Stimulated activated CD8-positive, alpha-beta memory T cell treated with anti-CD3 and anti-CD28 coated beads, Interleukin-7, amount 100 ng/mL, for 4 hours (primary cell): ENCODE results near the gene PARP6.
A peak's percentile ranks its signal among the peaks of the same experiment; 100 is the strongest.

Source experiments
- DNase-seq, 2 donors: peaks; one replicate each; pipeline ENCODE4 v3.0.0-alpha.2; 2020; ENCODE audit warnings: low read depth in 2 of 2

Gene PARP6

DNA sequence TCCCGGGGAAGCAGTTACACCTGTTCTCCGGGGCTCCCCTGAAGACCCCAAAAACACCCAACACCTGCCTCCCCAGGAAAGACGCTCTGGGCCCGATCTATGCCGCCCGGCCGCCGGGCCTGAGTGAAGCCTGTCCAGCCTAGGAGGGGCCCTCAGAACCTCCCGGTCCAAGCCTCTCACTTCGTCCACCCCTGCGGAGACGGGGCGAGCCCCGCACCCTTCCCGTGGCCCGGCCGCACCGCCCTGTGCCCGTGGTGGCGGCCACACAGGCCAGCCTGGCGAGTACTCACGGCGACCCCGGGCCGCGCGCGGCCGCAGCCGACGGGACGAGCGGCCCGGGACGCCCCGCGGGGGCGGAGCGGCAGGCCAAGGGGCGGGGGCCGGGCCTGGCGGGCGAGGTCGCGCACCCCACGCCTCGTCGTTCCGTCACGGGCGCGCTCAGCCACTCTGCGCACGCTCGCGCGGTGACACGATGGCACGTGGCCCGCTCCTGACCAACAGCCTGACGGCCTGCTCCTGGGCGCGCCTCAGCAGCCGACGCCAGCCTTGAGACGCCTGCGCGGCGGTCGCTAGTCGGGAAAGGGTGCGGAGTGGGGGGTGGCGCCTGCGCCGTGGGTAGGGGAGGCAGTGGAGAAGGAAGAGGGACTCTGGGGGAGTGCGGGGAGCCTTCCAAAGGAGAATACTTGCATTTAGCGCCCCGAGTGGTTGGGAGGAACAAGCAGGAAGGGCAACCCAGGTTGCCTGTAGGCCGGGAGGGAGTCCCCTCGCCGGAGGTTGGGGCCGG is at the start of gene PARP6:
PARP6 (minus strand) TSS at position 342 of the 784 bp plus-strand sequence. CDS start 5,077 bp downstream, outside the sequence.
- peak; percentile 98 to 99 for DNase-seq

GRCh38 chr15:72319985-72320671 is 47.8 kb upstream of the PARP6 start, which contains the start of gene CELF6:
Gene CELF6, minus strand, starts transcription at chr15:72320157. Its CDS starts 283 bp downstream, at chr15:72319874.
- DNase-seq = peak; percentile 64 to 77

- peak in 1 of 2 donors; percentile 23 for DNase-seq
These were observed 47.1 kb upstream of the PARP6 start for GRCh38 chr15:72319360-72319984.

DNA sequence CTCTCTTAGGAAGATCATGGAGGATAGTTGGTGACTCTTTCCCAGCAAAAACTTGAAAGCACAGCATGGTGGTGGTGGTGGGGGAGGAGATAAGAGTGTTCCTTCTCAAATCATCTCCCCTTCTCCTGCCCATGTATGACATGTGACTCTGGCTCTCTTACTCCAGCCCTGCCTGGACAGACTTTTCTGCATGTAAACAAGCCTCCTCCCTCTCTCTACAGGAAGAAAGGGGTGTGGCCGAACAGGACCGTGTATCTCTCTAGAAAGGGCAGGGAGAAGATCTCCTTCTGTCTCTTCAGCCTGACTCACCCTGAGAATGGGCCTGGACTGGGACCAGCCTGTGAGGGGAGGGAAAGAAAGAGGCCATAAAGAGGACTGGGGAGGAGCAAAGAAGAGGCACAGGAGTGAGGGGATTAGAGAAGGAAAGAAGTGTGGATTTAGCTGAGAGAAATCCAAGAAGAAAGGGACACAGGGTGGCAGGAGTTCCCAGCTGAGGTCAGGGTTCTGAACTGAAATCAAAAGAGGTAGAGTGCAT is 46.1 kb upstream of the PARP6 start:
- no peak for DNase-seq

DNA sequence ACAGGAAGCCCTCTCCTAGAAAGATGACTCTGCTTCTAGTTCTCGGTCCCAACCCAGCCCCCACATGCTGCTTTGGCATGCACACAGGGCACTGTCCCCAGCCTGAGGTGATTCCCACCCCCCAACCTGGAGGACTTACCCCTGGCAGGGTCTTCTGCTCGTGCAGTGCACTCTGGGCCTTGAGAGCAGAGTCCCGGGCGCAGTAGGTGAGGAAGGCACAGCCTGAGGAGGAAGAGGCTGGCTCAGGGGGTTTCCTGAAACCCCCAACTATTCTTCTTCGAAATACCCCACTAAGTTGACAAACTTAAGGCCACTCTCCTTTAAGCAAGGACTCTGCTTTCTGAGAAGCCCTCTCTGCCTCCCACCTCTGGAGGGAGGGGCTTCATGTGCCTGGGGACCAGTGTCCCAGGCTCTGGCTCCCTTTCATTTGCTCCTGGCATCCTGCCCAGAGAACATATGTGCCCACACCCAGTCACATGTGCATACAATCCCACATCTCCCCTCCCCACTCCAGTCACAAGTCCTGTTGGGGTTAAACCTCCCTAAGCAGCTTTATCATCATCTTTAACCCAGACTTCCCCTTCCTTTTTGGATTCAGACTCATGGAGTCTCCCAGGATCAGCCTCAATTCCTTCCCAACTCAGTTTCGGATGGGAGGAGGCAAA is 43.5 kb upstream of the PARP6 start:
- DNase-seq = no peak

DNA sequence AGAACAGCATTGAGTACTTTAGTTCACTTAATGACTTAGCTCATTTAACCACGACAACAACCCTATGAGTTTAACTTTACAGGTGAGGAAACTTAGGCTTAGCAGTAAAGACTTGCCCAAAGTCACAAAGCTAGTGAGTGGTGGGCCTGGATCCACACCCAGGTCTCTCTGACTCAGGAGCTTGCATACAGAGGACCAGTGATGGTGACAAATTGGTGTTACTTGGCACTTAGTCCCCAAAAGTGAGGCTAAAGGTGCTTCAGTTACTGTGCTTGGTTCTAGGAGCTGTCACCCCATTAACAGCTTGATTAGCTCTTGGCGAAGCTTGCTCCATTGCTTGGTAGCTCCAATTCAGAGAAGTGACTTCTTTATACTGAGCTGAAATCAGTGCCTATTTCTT is 41.5 kb upstream of the PARP6 start:
- no peak for DNase-seq

DNA sequence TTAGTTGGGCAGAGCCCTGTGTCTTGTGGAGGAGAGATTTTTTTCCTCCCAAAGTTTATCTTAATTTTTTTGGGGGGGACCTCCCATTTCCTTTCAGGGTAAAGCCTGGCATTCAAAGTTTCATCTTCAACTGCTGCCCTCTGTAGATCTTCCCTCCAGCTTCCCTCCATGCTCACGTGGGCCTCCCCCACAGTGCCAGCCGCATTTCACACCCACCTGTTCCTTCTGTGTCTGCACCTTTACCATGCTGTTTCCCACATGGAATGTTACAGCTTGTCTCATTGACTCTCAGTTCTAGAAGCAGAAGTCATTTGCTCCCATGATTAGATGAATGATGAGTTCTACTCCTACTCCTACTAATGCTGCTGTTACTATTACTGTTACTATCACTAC is 41.1 kb upstream of the PARP6 start:
- DNase-seq = no peak

GRCh38 chr15:72312605-72313447 is 40.5 kb upstream of the PARP6 start:
- peak; percentile 21 to 32 for DNase-seq

GRCh38 chr15:72307026-72307425 is 34.7 kb upstream of the PARP6 start:
- no peak for DNase-seq

- DNase-seq = peak; percentile 17 to 28
These were observed 33.9 kb upstream of the PARP6 start for GRCh38 chr15:72306211-72306785.

GRCh38 chr15:72304596-72304995 is 32.2 kb upstream of the PARP6 start:
- no peak for DNase-seq

GRCh38 chr15:72302955-72303354 is 30.6 kb upstream of the PARP6 start:
- no peak for DNase-seq

DNA sequence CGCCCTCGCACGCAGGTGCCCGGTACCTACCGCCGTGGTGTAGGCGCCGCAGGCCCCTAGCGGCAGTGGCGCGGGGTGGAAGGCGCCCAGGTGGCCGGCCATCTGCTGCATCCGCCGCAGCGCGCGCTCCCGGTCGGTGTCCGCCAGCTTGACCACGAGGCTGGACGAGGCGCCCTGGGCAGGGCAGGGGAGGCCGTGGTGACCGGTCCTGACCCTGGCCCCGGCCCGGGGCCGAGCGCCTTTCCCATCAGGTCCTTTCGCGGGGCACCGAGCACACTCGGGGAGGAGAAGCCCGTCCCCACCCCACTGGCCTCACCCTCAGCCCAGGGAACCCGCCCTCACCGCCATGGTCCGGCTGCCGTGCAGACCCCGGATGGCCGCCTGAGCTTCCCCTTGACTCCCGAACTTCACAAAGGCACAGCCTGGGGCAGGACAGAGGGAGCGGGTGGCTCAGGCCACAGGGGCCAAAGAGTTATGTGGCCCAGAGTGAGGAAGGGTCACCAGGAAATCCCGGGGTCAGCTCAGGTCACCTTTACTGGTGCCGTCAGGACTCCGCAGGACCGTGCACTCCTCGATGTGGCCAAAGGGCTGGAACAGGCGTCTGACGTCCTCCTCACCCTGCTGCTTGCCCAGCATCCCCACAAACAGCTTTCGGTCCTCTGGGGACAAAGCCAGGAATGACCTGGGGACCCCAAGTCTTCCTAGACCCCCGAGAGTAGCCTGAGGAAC is 17.4 kb upstream of the PARP6 start:
- DNase-seq = no peak

DNA sequence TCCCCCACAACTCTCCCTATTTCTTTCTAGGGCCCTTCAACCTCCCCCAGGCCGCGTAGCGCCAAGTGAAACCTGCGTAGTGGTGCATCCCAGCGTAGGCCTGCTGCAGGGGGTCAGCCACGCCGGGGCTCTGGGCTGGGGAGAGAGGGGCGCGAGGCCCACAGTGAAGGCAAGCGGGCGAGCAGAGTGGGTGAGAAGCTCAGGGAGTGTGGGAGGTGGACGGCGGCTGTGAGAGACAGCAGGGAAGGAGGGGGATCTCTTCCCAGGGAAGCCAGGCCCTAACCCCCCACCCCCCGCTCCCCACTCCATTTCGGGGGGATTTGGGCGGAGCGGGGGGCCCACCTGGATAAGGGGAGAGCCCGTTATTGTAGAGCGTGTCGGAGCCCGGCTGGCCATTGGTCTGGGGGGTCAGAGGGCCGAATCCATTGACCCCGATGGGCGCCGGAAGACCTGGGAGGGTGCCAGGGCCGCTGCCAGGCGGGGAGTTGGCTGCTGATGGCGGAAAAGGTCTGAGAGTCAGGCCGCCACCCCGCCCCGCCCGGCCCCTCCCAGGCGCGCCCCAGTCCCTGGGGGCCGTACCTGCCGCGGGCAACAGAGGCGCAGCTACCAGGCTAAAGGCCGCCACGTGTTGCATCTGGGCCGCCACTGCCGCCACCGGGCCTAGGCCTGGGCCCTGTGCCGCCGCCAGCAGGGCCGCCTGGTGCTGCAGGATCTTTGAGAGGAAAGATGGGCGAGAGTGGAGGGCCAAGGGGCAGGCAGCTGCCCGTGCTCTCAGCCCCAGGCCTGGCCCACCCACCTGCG is 16.6 kb upstream of the PARP6 start:
- no peak for DNase-seq

- peak; percentile 5 to 21 for DNase-seq
These were observed 13.7 kb upstream of the PARP6 start for GRCh38 chr15:72285927-72286516.

- DNase-seq = no peak
These were observed 13.0 kb upstream of the PARP6 start for GRCh38 chr15:72285402-72285801.

DNA sequence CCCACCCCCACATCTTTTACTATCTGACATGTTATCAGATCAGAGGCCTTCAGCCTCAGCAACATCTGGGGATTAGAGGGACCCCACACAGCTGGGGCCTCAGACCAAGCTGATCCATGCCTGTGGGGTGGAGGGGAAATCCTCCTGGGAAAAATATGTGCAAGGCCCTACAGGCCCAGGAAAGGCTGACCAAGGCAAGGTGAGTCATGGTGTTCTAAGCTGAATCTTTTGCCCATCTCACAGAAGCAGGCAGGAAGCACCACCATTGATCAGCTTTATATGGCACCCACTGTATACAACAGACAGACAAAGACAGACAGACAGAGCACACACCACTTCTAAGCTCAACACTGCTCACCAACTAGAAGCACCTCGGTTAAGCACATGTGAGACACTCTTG is 12.4 kb upstream of the PARP6 start:
- DNase-seq = no peak

DNA sequence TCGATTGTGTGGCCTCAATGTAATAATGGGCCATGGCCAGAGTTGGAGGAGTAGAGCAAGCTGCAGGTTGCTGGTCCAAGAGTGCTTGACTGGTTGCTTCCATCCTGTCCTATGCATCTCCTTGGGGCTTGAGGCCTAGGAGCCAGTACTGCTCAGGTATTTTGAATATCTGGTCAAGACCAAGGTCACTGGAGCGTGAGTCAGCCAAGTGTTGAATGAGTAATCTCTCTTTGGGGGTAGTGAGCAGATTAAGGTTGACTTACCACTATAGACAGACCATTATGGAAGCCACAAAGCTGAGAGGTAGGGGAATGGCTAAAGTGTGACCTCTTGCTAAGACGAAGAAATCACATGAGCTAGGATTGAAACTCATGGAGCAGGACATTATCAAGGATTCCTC is 9.4 kb upstream of the PARP6 start:
- DNase-seq = no peak

DNA sequence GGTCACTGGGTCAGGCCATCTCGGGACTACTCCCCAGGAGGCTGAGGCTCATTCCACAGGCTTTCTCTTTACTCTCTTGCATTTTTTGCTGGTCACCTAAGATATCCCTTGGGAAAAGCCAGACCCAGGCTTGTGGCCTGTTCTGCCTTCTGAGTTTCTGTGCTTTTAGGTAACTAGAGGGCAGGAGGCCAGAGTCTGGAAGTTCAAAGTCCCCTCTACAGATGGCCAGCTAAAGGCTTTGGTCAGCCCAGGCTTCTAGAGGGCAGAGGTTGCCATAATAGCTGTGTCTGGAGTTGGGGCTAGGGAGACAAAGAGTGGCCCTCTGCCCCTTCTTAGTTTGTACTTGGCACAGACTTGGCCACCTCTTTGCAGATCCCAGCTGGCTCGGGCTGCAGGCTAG is 8.4 kb upstream of the PARP6 start:
- no peak for DNase-seq
